HepG2 (cell line): Measurements from ENCODE around the gene RINL. TPM values are rescaled to one million over a fixed set of nuclear protein-coding genes. Genes with fewer than 3 reads are reported as not detected.
A peak's percentile ranks its signal among the peaks of the same experiment; 100 is the strongest.

Experiments
- AHR ChIP-seq: IDR thresholded peaks from 2 replicates; pipeline ENCODE4 v1.6.1; 2018; ENCODE audit warnings: missing genetic modification reagents, missing compliant biosample characterization
- BCL6 ChIP-seq: IDR thresholded peaks from 2 replicates; pipeline ENCODE4 v1.6.1; 2016; ENCODE audit warnings: missing genetic modification reagents, missing compliant biosample characterization
- CBX5 ChIP-seq: sonication (generic); formaldehyde crosslinking; IDR thresholded peaks from 2 replicates; pipeline ENCODE4 v1.4.0; 2020; ENCODE audit warnings: missing genetic modification reagents, borderline replicate concordance
- CREM ChIP-seq, 2 experiments: sonication (generic) in 1 of 2; formaldehyde crosslinking in 1 of 2; IDR thresholded peaks; 2 replicates each; pipeline versions ENCODE4 v1.4.0 to v1.6.1; 2016 to 2020; ENCODE audit warnings: antibody characterized with exemption in 1 of 2, mild to moderate bottlenecking in 1 of 2, missing genetic modification reagents in 1 of 2
- FOXC1 ChIP-seq: sonication (generic); formaldehyde crosslinking; IDR thresholded peaks from 2 replicates; pipeline ENCODE4 v1.8.0; 2022; ENCODE audit warnings: mild to moderate bottlenecking, missing genetic modification reagents, borderline replicate concordance
- KAT8 ChIP-seq: IDR thresholded peaks from 2 replicates; pipeline ENCODE4 v1.6.1; 2016; ENCODE audit warnings: missing genetic modification reagents, missing compliant biosample characterization
- MIXL1 ChIP-seq: IDR thresholded peaks from 2 replicates; pipeline ENCODE4 v1.6.1; 2016
- NONO ChIP-seq, 2 experiments: fragments of 450-650 bp in 1 of 2; sonication (generic) in 1 of 2; formaldehyde crosslinking in 1 of 2; IDR thresholded peaks in 1 of 2; conservative IDR thresholded peaks in 1 of 2; 2 replicates each; pipeline versions ENCODE4 v1.6.1 to v1.8.0; 2017 to 2022; ENCODE audit warnings: mild to moderate bottlenecking in 1 of 2, missing genetic modification reagents in 1 of 2, moderate library complexity in 1 of 2
- POGZ ChIP-seq: sonication (generic); formaldehyde crosslinking; IDR thresholded peaks from 2 replicates; pipeline ENCODE4 v1.4.0; 2020; ENCODE audit warnings: mild to moderate bottlenecking, missing genetic modification reagents
- SNRNP70 ChIP-seq: fragments of 200-400 bp; formaldehyde crosslinking; IDR thresholded peaks from 2 replicates; pipeline ENCODE4 v1.6.1; 2017; ENCODE audit warnings: mild to moderate bottlenecking, low read depth, low read length, moderate library complexity
- ZNF329 ChIP-seq: sonication (generic); formaldehyde crosslinking; IDR thresholded peaks from 2 replicates; pipeline ENCODE4 v1.9.0; 2021; ENCODE audit warnings: low read depth, mild to moderate bottlenecking, missing genetic modification reagents
- ZNF33B ChIP-seq: sonication (generic); formaldehyde crosslinking; IDR thresholded peaks from 2 replicates; pipeline ENCODE4 v1.5.1; 2020; ENCODE audit warnings: mild to moderate bottlenecking, missing genetic modification reagents
- ZNF549 ChIP-seq: sonication (generic); formaldehyde crosslinking; IDR thresholded peaks from 2 replicates; pipeline ENCODE4 v1.5.0; 2020; ENCODE audit warnings: missing genetic modification reagents
- ZNF672 ChIP-seq: sonication (generic); formaldehyde crosslinking; IDR thresholded peaks from 2 replicates; pipeline ENCODE4 v1.8.1; 2022; ENCODE audit warnings: missing genetic modification reagents
- ZNF788 ChIP-seq: sonication (generic); formaldehyde crosslinking; IDR thresholded peaks from 2 replicates; pipeline ENCODE4 v1.5.0; 2020; ENCODE audit warnings: mild to moderate bottlenecking, missing genetic modification reagents, borderline replicate concordance
- polyA plus RNA-seq, 8 experiments: library from polyadenylated mRNA; depleted of rRNA in 3 of 8; stranded (reverse) in 7 of 8; unstranded in 1 of 8; fragments of >200 nt; fragmentation: Illumina TruSeq in 4 of 8; extraction: Trizol in 4 of 8; gene quantifications; 2 replicates each; pipeline versions ENCODE4 v1.2.1 to v1.2.3, GENCODE V29; 2011 to 2016; ENCODE audit warnings: low read depth in 4 of 8, missing spikeins in 1 of 8, mixed read lengths in 1 of 8; ENCODE audit not compliant: insufficient read depth in 1 of 8
- total RNA-seq, 5 experiments: library from RNA; depleted of rRNA; stranded (reverse); fragments of >200 nt; fragmentation: Illumina TruSeq; extraction: Trizol; gene quantifications; 2 replicates each; pipeline ENCODE4 v1.2.3, GENCODE V29; 2016; ENCODE audit warnings: low read depth in 1 of 5
- TF ChIP-seq, protein P1 (sequence below): sonication (generic); formaldehyde crosslinking; IDR thresholded peaks from 2 replicates; pipeline ENCODE4 v1.4.0; 2020; ENCODE audit warnings: missing genetic modification reagents
- TF ChIP-seq, protein P2 (sequence below): sonication (generic); formaldehyde crosslinking; IDR thresholded peaks from 2 replicates; pipeline ENCODE4 v1.5.0; 2020; ENCODE audit warnings: mild to moderate bottlenecking, missing genetic modification reagents, borderline replicate concordance
- TF ChIP-seq, protein P3 (sequence below): sonication (generic); IDR thresholded peaks from 2 replicates; pipeline ENCODE4 v1.6.1; 2016; ENCODE audit warnings: low read depth, borderline replicate concordance

Gene RINL
- total and polyA plus RNA-seq, 2 of the 13 experiments (the other 11 are each of a cell fraction or from before 2014, with no cell fraction given): 11.4 to 18.0 TPM

DNA sequence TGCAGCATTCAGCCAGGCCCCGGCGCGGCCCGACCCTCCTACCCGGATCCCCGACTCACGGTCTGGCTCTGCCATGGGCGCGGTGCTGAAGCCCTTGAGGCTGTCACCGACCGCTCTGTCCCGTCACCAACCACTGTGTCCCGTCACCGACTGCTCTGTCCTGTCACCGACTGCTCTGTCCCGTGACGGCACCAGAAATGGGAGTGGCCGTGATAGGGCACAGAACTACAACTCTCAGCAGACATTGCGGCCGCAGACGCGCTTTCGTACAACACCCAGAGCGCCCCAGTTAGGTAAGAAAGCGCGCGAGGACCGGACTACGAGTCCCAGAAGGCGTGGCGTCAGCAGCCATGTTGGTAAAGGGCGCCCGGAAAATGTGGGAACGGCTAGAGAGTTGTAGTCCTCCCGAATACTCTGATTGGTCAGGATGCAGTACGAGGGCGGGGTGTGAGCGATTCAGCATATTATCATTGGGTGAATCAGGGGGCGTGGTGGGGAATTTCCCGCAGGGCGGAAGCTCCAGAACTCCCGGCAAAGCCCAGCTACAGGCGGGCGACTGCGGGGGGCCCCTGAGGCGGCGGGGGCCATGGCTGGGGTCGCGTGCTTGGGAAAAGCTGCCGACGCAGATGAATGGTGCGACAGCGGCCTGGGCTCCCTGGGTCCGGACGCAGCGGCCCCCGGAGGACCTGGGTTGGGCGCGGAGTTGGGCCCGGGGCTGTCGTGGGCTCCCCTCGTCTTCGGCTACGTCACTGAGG lies 21.5 kb upstream of the RINL start, which contains the start of the genes NFKBIB and SIRT2 (continued):
- TF ChIP-seq ZNF788 (CRISPR knock-in tag): peak; percentile 77; the same call in 1 of the 2 replicates
- peak; percentile 27; the same call in 1 of the 2 replicates for TF ChIP-seq BCL6
- peak; percentile 79 for TF ChIP-seq KAT8
- no peak for TF ChIP-seq NONO (IDR thresholded peaks at IDR 0.05)
- peak; percentile 94 for TF ChIP-seq NONO (CRISPR knock-in tag; conservative IDR thresholded peaks at IDR 0.05)
- TF ChIP-seq AHR (CRISPR knock-in tag): no peak
- TF ChIP-seq ZNF672 (CRISPR knock-in tag): no peak
- 0 out of 2 replicates have a peak, but pooled peaks have one; percentile 69 for TF ChIP-seq ZNF329 (CRISPR knock-in tag)
- TF ChIP-seq, protein P1, sequence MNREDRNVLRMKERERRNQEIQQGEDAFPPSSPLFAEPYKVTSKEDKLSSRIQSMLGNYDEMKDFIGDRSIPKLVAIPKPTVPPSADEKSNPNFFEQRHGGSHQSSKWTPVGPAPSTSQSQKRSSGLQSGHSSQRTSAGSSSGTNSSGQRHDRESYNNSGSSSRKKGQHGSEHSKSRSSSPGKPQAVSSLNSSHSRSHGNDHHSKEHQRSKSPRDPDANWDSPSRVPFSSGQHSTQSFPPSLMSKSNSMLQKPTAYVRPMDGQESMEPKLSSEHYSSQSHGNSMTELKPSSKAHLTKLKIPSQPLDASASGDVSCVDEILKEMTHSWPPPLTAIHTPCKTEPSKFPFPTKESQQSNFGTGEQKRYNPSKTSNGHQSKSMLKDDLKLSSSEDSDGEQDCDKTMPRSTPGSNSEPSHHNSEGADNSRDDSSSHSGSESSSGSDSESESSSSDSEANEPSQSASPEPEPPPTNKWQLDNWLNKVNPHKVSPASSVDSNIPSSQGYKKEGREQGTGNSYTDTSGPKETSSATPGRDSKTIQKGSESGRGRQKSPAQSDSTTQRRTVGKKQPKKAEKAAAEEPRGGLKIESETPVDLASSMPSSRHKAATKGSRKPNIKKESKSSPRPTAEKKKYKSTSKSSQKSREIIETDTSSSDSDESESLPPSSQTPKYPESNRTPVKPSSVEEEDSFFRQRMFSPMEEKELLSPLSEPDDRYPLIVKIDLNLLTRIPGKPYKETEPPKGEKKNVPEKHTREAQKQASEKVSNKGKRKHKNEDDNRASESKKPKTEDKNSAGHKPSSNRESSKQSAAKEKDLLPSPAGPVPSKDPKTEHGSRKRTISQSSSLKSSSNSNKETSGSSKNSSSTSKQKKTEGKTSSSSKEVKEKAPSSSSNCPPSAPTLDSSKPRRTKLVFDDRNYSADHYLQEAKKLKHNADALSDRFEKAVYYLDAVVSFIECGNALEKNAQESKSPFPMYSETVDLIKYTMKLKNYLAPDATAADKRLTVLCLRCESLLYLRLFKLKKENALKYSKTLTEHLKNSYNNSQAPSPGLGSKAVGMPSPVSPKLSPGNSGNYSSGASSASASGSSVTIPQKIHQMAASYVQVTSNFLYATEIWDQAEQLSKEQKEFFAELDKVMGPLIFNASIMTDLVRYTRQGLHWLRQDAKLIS (CRISPR knock-in tag): no peak
- no peak for TF ChIP-seq ZNF33B
- 0 out of 2 replicates have a peak, but pooled peaks have one; percentile 13 for TF ChIP-seq CBX5 (CRISPR knock-in tag)
- TF ChIP-seq, protein P2, sequence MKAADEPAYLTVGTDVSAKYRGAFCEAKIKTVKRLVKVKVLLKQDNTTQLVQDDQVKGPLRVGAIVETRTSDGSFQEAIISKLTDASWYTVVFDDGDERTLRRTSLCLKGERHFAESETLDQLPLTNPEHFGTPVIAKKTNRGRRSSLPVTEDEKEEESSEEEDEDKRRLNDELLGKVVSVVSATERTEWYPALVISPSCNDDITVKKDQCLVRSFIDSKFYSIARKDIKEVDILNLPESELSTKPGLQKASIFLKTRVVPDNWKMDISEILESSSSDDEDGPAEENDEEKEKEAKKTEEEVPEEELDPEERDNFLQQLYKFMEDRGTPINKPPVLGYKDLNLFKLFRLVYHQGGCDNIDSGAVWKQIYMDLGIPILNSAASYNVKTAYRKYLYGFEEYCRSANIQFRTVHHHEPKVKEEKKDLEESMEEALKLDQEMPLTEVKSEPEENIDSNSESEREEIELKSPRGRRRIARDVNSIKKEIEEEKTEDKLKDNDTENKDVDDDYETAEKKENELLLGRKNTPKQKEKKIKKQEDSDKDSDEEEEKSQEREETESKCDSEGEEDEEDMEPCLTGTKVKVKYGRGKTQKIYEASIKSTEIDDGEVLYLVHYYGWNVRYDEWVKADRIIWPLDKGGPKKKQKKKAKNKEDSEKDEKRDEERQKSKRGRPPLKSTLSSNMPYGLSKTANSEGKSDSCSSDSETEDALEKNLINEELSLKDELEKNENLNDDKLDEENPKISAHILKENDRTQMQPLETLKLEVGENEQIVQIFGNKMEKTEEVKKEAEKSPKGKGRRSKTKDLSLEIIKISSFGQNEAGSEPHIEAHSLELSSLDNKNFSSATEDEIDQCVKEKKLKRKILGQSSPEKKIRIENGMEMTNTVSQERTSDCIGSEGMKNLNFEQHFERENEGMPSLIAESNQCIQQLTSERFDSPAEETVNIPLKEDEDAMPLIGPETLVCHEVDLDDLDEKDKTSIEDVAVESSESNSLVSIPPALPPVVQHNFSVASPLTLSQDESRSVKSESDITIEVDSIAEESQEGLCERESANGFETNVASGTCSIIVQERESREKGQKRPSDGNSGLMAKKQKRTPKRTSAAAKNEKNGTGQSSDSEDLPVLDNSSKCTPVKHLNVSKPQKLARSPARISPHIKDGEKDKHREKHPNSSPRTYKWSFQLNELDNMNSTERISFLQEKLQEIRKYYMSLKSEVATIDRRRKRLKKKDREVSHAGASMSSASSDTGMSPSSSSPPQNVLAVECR (CRISPR knock-in tag): peak; percentile 92
- no peak for TF ChIP-seq MIXL1
- peak; percentile 99 for TF ChIP-seq CREM (IDR thresholded peaks at IDR 0.05)
- TF ChIP-seq CREM (CRISPR knock-in tag; IDR thresholded peaks at IDR 0.05): no peak
- TF ChIP-seq ZNF549 (CRISPR knock-in tag): no peak
- no peak for TF ChIP-seq SNRNP70
- TF ChIP-seq FOXC1 (CRISPR knock-in tag): no peak
- TF ChIP-seq POGZ (CRISPR knock-in tag): peak; percentile 36; the same call in 1 of the 2 replicates
- TF ChIP-seq, protein P3, sequence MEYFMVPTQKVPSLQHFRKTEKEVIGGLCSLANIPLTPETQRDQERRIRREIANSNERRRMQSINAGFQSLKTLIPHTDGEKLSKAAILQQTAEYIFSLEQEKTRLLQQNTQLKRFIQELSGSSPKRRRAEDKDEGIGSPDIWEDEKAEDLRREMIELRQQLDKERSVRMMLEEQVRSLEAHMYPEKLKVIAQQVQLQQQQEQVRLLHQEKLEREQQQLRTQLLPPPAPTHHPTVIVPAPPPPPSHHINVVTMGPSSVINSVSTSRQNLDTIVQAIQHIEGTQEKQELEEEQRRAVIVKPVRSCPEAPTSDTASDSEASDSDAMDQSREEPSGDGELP: no peak
